Measurements from ENCODE around the gene ACTL10. TPM values are rescaled to one million over a fixed set of nuclear protein-coding genes. Genes with fewer than 3 reads are reported as not detected.

ACTL10 gene
- total RNA-seq, 1 experiment from 2014 or later, result 0.85 TPM

- Histone ChIP-seq H3K9me3 (ENCODE audit: insufficient read depth, low read depth) (no peaks in the 10 kb centered on the region), H3K4me1 (replicated peaks; ENCODE audit: insufficient read depth) (peaks cover 24% of the 10 kb centered on the region), H2AFZ (no peak overlapping the region), H3K79me2 (ENCODE audit: low read depth) (no peaks in the 10 kb centered on the region; the same call in 1 of the 2 replicates), H3F3A (ENCODE audit: insufficient read depth, low read depth) (peaks cover 12% of the 10 kb centered on the region; the same call in 1 of the 2 replicates), H3K27me3 (ENCODE audit: insufficient read depth, low read depth) (no peaks in the 10 kb centered on the region), H4K20me1 (ENCODE audit: insufficient read depth) (no peaks in the 10 kb centered on the region), H3K4me2 (no peak overlapping the region), H3K9me2 (ENCODE audit: insufficient read depth) (no peaks in the 10 kb centered on the region), H3K27ac (no peak overlapping the region), H3K4me3 (no peak overlapping the region), H3K36me3 (ENCODE audit: low read depth) (no peaks in the 10 kb centered on the region)
- CTCF ChIA-PET, result interaction anchor here (0.6 kb wide), 1 partner anchor 258 kb away, joined by 4 read pairs; the partner anchor contains the start of gene CDK5RAP1
- intact Hi-C loops (cut with micrococcal nuclease; ENCODE audit: unreplicated experiment), result loop anchor here (10.0 kb wide), 1 partner anchor 335 kb away; the partner anchor contains the start of gene RALY
- POLR2A ChIA-PET (ENCODE audit: unreplicated experiment), result no interaction called here
- no TSS peak for BruUV-seq (replicated peaks)
- TF ChIP-seq EZH2 (IDR thresholded peaks at IDR 0.05; ENCODE audit: low read depth), result no peak
- no peak for TF ChIP-seq CTCF (conservative IDR thresholded peaks at IDR 0.05)
- DNase-seq, result no peak
Measured at GRCh38 chr20:33659341-33660034, 7.3 kb upstream of the ACTL10 start.

GRCh38 chr20:33660035-33660684 is 6.6 kb upstream of the ACTL10 start:
- DNase-seq, result no peak
- H2AFZ ChIP-seq, result no peak overlapping the region
- no peaks in the 10 kb centered on the region for H3K36me3 ChIP-seq (ENCODE audit: low read depth)
- H3K4me3 ChIP-seq, result no peak overlapping the region
- H3K9me2 ChIP-seq (ENCODE audit: insufficient read depth), result no peaks in the 10 kb centered on the region
- BruUV-seq (replicated peaks), result no TSS peak
- TF ChIP-seq CTCF (conservative IDR thresholded peaks at IDR 0.05) (no peak), EZH2 (IDR thresholded peaks at IDR 0.05; ENCODE audit: low read depth) (no peak)
- ChIA-PET POLR2A (ENCODE audit: unreplicated experiment) (no interaction called here), CTCF (no interaction called here)
- H3K4me2 ChIP-seq, result no peak overlapping the region
- no peaks in the 10 kb centered on the region; the same call in 1 of the 2 replicates for H3K79me2 ChIP-seq (ENCODE audit: low read depth)
- no peaks in the 10 kb centered on the region for H3K9me3 ChIP-seq (ENCODE audit: insufficient read depth, low read depth)
- H4K20me1 ChIP-seq (ENCODE audit: insufficient read depth), result no peaks in the 10 kb centered on the region
- intact Hi-C loops (cut with micrococcal nuclease; ENCODE audit: unreplicated experiment), result loop anchor here (10.0 kb wide), 1 partner anchor 335 kb away; the partner anchor contains the start of gene RALY
- H3F3A ChIP-seq (ENCODE audit: insufficient read depth, low read depth), result peaks cover 14% of the 10 kb centered on the region; the same call in 1 of the 2 replicates
- H3K27ac ChIP-seq, result no peak overlapping the region
- H3K27me3 ChIP-seq (ENCODE audit: insufficient read depth, low read depth), result no peaks in the 10 kb centered on the region
- peaks cover 20% of the 10 kb centered on the region for H3K4me1 ChIP-seq (replicated peaks; ENCODE audit: insufficient read depth)

- POLR2A ChIA-PET (ENCODE audit: unreplicated experiment), result interaction anchor here (0.7 kb wide), 1 partner anchor 20 kb away, joined by 4 read pairs; no protein-coding TSS in a partner anchor
Measured at GRCh38 chr20:33660685-33661058, 6.1 kb upstream of the ACTL10 start.

More at GRCh38 chr20:33660685-33661058, 6.1 kb upstream of the ACTL10 start:
- Histone ChIP-seq H2AFZ (no peak overlapping the region), H3K9me3 (ENCODE audit: insufficient read depth, low read depth) (no peaks in the 10 kb centered on the region), H4K20me1 (ENCODE audit: insufficient read depth) (no peaks in the 10 kb centered on the region), H3K4me2 (no peak overlapping the region), H3K4me3 (no peak overlapping the region), H3K27ac (no peak overlapping the region), H3K4me1 (replicated peaks; ENCODE audit: insufficient read depth) (peaks cover 18% of the 10 kb centered on the region; the same call in 1 of the 2 replicates), H3K79me2 (ENCODE audit: low read depth) (no peaks in the 10 kb centered on the region; the same call in none of the 2 replicates), H3K9me2 (ENCODE audit: insufficient read depth) (no peaks in the 10 kb centered on the region), H3K36me3 (ENCODE audit: low read depth) (no peaks in the 10 kb centered on the region), H3K27me3 (ENCODE audit: insufficient read depth, low read depth) (no peaks in the 10 kb centered on the region), H3F3A (ENCODE audit: insufficient read depth, low read depth) (peaks cover 19% of the 10 kb centered on the region; the same call in 1 of the 2 replicates)
- intact Hi-C loops (cut with micrococcal nuclease; ENCODE audit: unreplicated experiment), result loop anchor here (10.0 kb wide), 1 partner anchor 334 kb away; the partner anchor contains the start of gene RALY
- BruUV-seq (replicated peaks), result no TSS peak
- DNase-seq, result no peak
- no peak for TF ChIP-seq CTCF (conservative IDR thresholded peaks at IDR 0.05)
- TF ChIP-seq EZH2 (IDR thresholded peaks at IDR 0.05; ENCODE audit: low read depth), result no peak
- CTCF ChIA-PET, result no interaction called here
